ENCODE results near the gene MTOR. TPM values are rescaled to one million over a fixed set of nuclear protein-coding genes. Genes with fewer than 3 reads are reported as not detected.

Gene MTOR

GRCh38 chr1:11059155-11059967 is 203.0 kb downstream of the MTOR start:
- Histone ChIP-seq H3K36me3 (ENCODE audit: control insufficient read depth, insufficient read depth, low read length) (peaks cover 10% of the 10 kb centered on the region), H3K79me1 (ENCODE audit: low read length) (peaks cover 5% of the 10 kb centered on the region), H4K5ac (ENCODE audit: low read length) (no peak overlapping the region), H2BK120ac (ENCODE audit: low read depth, low read length) (no peak overlapping the region), H4K8ac (ENCODE audit: low read depth, low read length) (peak overlapping the region; percentile 2), H3K4me3 (ENCODE audit: low read length) (peak overlapping the region; percentile 72), H3K56ac (ENCODE audit: low read length) (peak overlapping the region; percentile 97), H3K79me2 (ENCODE audit: control insufficient read depth, insufficient read depth, low read length) (peaks cover 11% of the 10 kb centered on the region), H3K4me2 (ENCODE audit: low read length) (peak overlapping the region; percentile 88), H2BK15ac (replicated peaks; ENCODE audit: low read depth) (no peak overlapping the region), H2BK5ac (ENCODE audit: low read length) (no peak overlapping the region), H3K18ac (ENCODE audit: low read length) (peak overlapping the region; percentile 81), H3K27me3 (ENCODE audit: insufficient read depth, low read length, poor library complexity) (no peaks in the 10 kb centered on the region), H3K4ac (ENCODE audit: low read depth, low read length) (peak overlapping the region; percentile 92), H3K23ac (ENCODE audit: low read length) (peak overlapping the region; percentile 94), H3K9ac (ENCODE audit: low read length) (peak overlapping the region; percentile 94), H2AK5ac (ENCODE audit: low read length) (no peak overlapping the region), H3K4me1 (ENCODE audit: control insufficient read depth, low read depth, low read length) (peaks cover 2% of the 10 kb centered on the region), H3K27ac (ENCODE audit: low read depth, low read length) (peak overlapping the region; percentile 53)
- no CpG with 5 or more reads among the region's 72 CpGs for WGBS (ENCODE audit: extremely low coverage, insufficient coverage, low lambda C conversion rate)
- no peak for DNase-seq

GRCh38 chr1:11058595-11059154 is 203.7 kb downstream of the MTOR start:
- Histone ChIP-seq H3K79me2 (ENCODE audit: control insufficient read depth, insufficient read depth, low read length) (peaks cover 11% of the 10 kb centered on the region), H3K18ac (ENCODE audit: low read length) (no peak overlapping the region), H3K4ac (ENCODE audit: low read depth, low read length) (no peak overlapping the region), H3K36me3 (ENCODE audit: control insufficient read depth, insufficient read depth, low read length) (peaks cover 12% of the 10 kb centered on the region), H3K9ac (ENCODE audit: low read length) (peak overlapping the region; percentile 94), H4K8ac (ENCODE audit: low read depth, low read length) (no peak overlapping the region), H3K27ac (ENCODE audit: low read depth, low read length) (no peak overlapping the region), H3K23ac (ENCODE audit: low read length) (no peak overlapping the region), H3K4me2 (ENCODE audit: low read length) (peak overlapping the region; percentile 88), H4K5ac (ENCODE audit: low read length) (no peak overlapping the region), H3K4me3 (ENCODE audit: low read length) (peak overlapping the region; percentile 72), H2AK5ac (ENCODE audit: low read length) (no peak overlapping the region), H2BK15ac (replicated peaks; ENCODE audit: low read depth) (no peak overlapping the region), H2BK5ac (ENCODE audit: low read length) (no peak overlapping the region), H3K56ac (ENCODE audit: low read length) (peak overlapping the region; percentile 97), H2BK120ac (ENCODE audit: low read depth, low read length) (no peak overlapping the region), H3K27me3 (ENCODE audit: insufficient read depth, low read length, poor library complexity) (no peaks in the 10 kb centered on the region), H3K79me1 (ENCODE audit: low read length) (peaks cover 5% of the 10 kb centered on the region), H3K4me1 (ENCODE audit: control insufficient read depth, low read depth, low read length) (peaks cover 2% of the 10 kb centered on the region)
- no peak for DNase-seq
- WGBS (ENCODE audit: extremely low coverage, insufficient coverage, low lambda C conversion rate): no CpG with 5 or more reads among the region's 28 CpGs

GRCh38 chr1:11058026-11058425 is 204.3 kb downstream of the MTOR start:
- no CpG with 5 or more reads among the region's 14 CpGs for WGBS (ENCODE audit: extremely low coverage, insufficient coverage, low lambda C conversion rate)
- Histone ChIP-seq H3K27me3 (ENCODE audit: insufficient read depth, low read length, poor library complexity) (no peaks in the 10 kb centered on the region), H3K18ac (ENCODE audit: low read length) (no peak overlapping the region), H2BK120ac (ENCODE audit: low read depth, low read length) (no peak overlapping the region), H4K5ac (ENCODE audit: low read length) (no peak overlapping the region), H2BK5ac (ENCODE audit: low read length) (no peak overlapping the region), H3K4me3 (ENCODE audit: low read length) (no peak overlapping the region), H2BK15ac (replicated peaks; ENCODE audit: low read depth) (no peak overlapping the region), H3K4ac (ENCODE audit: low read depth, low read length) (no peak overlapping the region), H3K4me1 (ENCODE audit: control insufficient read depth, low read depth, low read length) (peaks cover 2% of the 10 kb centered on the region), H3K23ac (ENCODE audit: low read length) (no peak overlapping the region), H3K36me3 (ENCODE audit: control insufficient read depth, insufficient read depth, low read length) (peaks cover 12% of the 10 kb centered on the region), H2AK5ac (ENCODE audit: low read length) (no peak overlapping the region), H3K27ac (ENCODE audit: low read depth, low read length) (no peak overlapping the region), H3K79me1 (ENCODE audit: low read length) (peaks cover 5% of the 10 kb centered on the region), H3K4me2 (ENCODE audit: low read length) (no peak overlapping the region), H3K79me2 (ENCODE audit: control insufficient read depth, insufficient read depth, low read length) (peaks cover 11% of the 10 kb centered on the region), H4K8ac (ENCODE audit: low read depth, low read length) (no peak overlapping the region), H3K9ac (ENCODE audit: low read length) (no peak overlapping the region), H3K56ac (ENCODE audit: low read length) (no peak overlapping the region)
- no peak for DNase-seq

GRCh38 chr1:11057477-11057876 is 204.9 kb downstream of the MTOR start:
- no peak overlapping the region for H2BK15ac ChIP-seq (replicated peaks; ENCODE audit: low read depth)
- no peak overlapping the region for H3K4me3 ChIP-seq (ENCODE audit: low read length)
- no peak overlapping the region for H2AK5ac ChIP-seq (ENCODE audit: low read length)
- no peak overlapping the region for H3K56ac ChIP-seq (ENCODE audit: low read length)
- no peak overlapping the region for H4K5ac ChIP-seq (ENCODE audit: low read length)
- H3K9ac ChIP-seq (ENCODE audit: low read length): no peak overlapping the region
- no peak overlapping the region for H3K4me2 ChIP-seq (ENCODE audit: low read length)
- no peak overlapping the region for H2BK120ac ChIP-seq (ENCODE audit: low read depth, low read length)
- peaks cover 12% of the 10 kb centered on the region for H3K36me3 ChIP-seq (ENCODE audit: control insufficient read depth, insufficient read depth, low read length)
- peak; percentile 30 for DNase-seq
- no peak overlapping the region for H2BK5ac ChIP-seq (ENCODE audit: low read length)
- peaks cover 2% of the 10 kb centered on the region for H3K4me1 ChIP-seq (ENCODE audit: control insufficient read depth, low read depth, low read length)
- peaks cover 5% of the 10 kb centered on the region for H3K79me1 ChIP-seq (ENCODE audit: low read length)
- peaks cover 11% of the 10 kb centered on the region for H3K79me2 ChIP-seq (ENCODE audit: control insufficient read depth, insufficient read depth, low read length)
- no peak overlapping the region for H4K8ac ChIP-seq (ENCODE audit: low read depth, low read length)
- WGBS (ENCODE audit: extremely low coverage, insufficient coverage, low lambda C conversion rate): no CpG with 5 or more reads among the region's 8 CpGs
- H3K27ac ChIP-seq (ENCODE audit: low read depth, low read length): no peak overlapping the region
- H3K23ac ChIP-seq (ENCODE audit: low read length): no peak overlapping the region
- no peak overlapping the region for H3K4ac ChIP-seq (ENCODE audit: low read depth, low read length)
- no peaks in the 10 kb centered on the region for H3K27me3 ChIP-seq (ENCODE audit: insufficient read depth, low read length, poor library complexity)
- H3K18ac ChIP-seq (ENCODE audit: low read length): no peak overlapping the region

Small RNA genes lying within 50 kb of the gene (small RNA-seq; reads per million reads assigned to genes)
- gene RNU6-291P (ENCODE audit: insufficient read depth): not detected
- gene RNU6-537P (ENCODE audit: insufficient read depth): not detected
- gene RPL39P6 (ENCODE audit: insufficient read depth): not detected
